Left ventricle myocardium inferior (tissue), 1 donor: ENCODE results near the gene SLC39A5. TPM values are rescaled to one million over a fixed set of nuclear protein-coding genes. Genes with fewer than 3 reads are reported as not detected.
"Not testable (repeated sequence)": the region's sequence is repeated elsewhere in the genome, so short reads cannot be mapped to it uniquely, and the experiment has no call there.

Experiments
- DNase-seq: peaks from one replicate; pipeline ENCODE4 v3.0.0-alpha.2; 2020
- H3K27ac ChIP-seq: fragments of 200-600 bp; replicated peaks from 2 replicates; pipeline ENCODE4 v1.8.0; 2021
- H3K27me3 ChIP-seq: fragments of 200-600 bp; 2 replicates; pipeline ENCODE4 v1.8.0; 2021; ENCODE audit warnings: low read depth
- H3K36me3 ChIP-seq: fragments of 200-600 bp; 2 replicates; pipeline ENCODE4 v1.8.0; 2021
- H3K4me1 ChIP-seq: fragments of 200-600 bp; 2 replicates; pipeline ENCODE4 v1.8.0; 2021
- H3K4me3 ChIP-seq: fragments of 200-600 bp; 2 replicates; pipeline ENCODE4 v1.8.0; 2021; ENCODE audit warnings: mild to moderate bottlenecking, moderate library complexity
- H3K9me3 ChIP-seq: fragments of 200-600 bp; replicated peaks from 2 replicates; pipeline ENCODE4 v1.8.0; 2021
- intact Hi-C: fragments of 100-400 bp; cut with micrococcal nuclease; formaldehyde crosslinking; loops from one replicate; pipeline ENCODE4 v1.11.0; 2022
- total RNA-seq: library from RNA; stranded (reverse); fragmentation: NEBNext Ultra II Directional; extraction: Animal tissue kit (Norgen Biotek cat#: 25700); gene quantifications from one replicate; pipeline ENCODE4 v1.2.1, GENCODE V29; 2021
- TF ChIP-seq, protein P1 (sequence below): fragments of 200-600 bp; IDR thresholded peaks from 2 replicates; pipeline ENCODE4 v1.8.0; 2021; ENCODE audit warnings: antibody characterized with exemption, mild to moderate bottlenecking, borderline replicate concordance
- donor health status: DM: no; HTN: yes; CAD: no; lungs with severe emphysema.

Gene SLC39A5
- total RNA-seq, 1 donor from 2014 or later: not detected

DNA sequence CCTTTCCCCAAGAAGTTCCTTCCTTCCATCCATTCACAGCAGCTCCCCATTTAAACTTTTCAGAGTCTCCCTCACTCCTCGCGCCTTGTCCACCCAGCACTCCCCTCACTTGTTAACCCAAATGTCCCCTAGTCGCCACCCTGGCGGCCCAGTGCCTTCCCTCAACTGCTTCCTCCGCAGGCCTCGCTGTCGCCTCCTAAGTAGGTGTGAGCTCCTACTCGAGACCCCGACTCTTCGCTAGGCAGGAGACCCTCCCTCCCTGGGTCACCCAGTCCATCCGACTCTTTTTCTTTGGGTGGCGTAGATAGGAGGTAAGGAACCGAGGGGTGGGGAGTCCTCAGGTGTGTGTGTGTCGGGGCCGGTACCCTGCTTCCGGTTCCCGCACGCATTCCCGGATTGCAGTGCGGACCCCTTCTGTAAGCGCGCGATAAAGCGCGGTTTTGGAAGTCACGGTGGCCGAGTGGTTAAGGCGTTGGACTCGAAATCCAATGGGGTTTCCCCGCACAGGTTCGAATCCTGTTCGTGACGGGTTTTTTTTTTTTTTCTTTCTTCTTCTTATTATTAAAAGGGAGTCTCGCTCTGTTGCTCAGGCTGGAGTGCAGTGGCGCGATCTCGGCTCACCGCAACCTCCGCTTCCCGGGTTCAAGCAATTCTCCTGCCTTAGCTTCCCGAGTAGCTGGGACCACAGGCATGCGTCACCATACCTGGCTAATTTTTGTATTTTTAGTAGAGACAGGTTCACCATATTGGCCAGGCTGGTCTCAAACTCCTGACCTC, 39.7 kb upstream of the SLC39A5 start:
- Histone ChIP-seq H3K9me3 (no peaks in the 10 kb centered on the region), H3K4me1 (peaks cover 36% of the 10 kb centered on the region), H3K27me3 (no peaks in the 10 kb centered on the region), H3K36me3 (peaks cover 19% of the 10 kb centered on the region), H3K27ac (peak overlapping the region; percentile 87), H3K4me3 (peak overlapping the region; percentile 94)
- DNase-seq: peak; percentile 72
- intact Hi-C loops: loop anchor here (5.0 kb wide), 1 partner anchor 73 kb away; the partner anchor contains the start of genes RPL41 and ZC3H10
- TF ChIP-seq, protein P1, sequence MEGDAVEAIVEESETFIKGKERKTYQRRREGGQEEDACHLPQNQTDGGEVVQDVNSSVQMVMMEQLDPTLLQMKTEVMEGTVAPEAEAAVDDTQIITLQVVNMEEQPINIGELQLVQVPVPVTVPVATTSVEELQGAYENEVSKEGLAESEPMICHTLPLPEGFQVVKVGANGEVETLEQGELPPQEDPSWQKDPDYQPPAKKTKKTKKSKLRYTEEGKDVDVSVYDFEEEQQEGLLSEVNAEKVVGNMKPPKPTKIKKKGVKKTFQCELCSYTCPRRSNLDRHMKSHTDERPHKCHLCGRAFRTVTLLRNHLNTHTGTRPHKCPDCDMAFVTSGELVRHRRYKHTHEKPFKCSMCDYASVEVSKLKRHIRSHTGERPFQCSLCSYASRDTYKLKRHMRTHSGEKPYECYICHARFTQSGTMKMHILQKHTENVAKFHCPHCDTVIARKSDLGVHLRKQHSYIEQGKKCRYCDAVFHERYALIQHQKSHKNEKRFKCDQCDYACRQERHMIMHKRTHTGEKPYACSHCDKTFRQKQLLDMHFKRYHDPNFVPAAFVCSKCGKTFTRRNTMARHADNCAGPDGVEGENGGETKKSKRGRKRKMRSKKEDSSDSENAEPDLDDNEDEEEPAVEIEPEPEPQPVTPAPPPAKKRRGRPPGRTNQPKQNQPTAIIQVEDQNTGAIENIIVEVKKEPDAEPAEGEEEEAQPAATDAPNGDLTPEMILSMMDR: no peak

DNA sequence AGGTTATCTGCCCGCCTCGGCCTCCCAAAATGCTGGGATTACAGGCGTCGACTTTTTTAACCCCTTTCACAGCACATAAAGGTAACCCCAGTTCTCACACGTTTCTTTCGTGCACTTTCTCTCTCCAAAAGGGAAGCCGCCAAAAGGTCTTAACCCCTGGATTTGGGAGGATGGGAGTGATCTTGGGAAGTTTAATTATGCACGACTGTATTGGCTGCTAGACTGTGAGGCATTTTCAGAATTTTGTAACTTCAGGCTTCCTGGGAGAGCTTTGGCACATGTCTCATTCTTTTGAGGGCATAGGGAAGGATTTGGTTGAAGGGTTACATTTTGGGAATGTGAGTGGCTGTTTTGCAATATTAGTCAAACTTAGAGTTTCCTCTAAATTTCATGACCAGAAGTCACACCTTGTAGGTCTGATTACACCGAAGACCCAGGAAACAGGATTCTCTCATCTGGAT, 39.1 kb upstream of the SLC39A5 start:
- no peak for DNase-seq
- no peaks in the 10 kb centered on the region for H3K27me3 ChIP-seq
- peaks cover 13% of the 10 kb centered on the region for H3K36me3 ChIP-seq
- peak overlapping the region; percentile 94 for H3K4me3 ChIP-seq
- intact Hi-C loops: loop anchor here (5.0 kb wide), 1 partner anchor 73 kb away; the partner anchor contains the start of genes RPL41 and ZC3H10
- H3K27ac ChIP-seq: peak overlapping the region; percentile 87
- TF ChIP-seq, protein P1: no peak
- no peaks in the 10 kb centered on the region for H3K9me3 ChIP-seq
- H3K4me1 ChIP-seq: peaks cover 36% of the 10 kb centered on the region

DNA sequence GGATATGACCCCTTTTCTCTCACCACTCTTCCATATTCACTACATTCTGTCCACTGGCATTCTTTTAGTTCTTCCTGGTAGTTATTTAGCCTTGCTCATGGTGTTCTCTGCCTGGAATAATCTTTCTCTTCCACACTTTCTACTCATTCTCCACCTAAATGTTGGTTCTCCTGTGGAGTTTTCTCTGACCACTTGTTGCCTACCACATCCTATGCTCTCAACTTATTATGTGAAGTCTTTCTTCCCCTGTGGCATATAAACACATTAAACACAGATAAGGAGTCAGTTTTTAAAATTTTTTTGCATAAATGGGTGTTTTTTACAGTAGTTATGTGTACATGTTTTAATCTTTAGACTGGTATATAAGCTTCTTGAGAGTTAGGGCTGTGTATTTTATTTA, 37.3 kb upstream of the SLC39A5 start:
- Histone ChIP-seq H3K27ac (no peak overlapping the region), H3K4me1 (peaks cover 38% of the 10 kb centered on the region), H3K9me3 (no peaks in the 10 kb centered on the region), H3K4me3 (no peak overlapping the region), H3K27me3 (no peaks in the 10 kb centered on the region), H3K36me3 (no peaks in the 10 kb centered on the region)
- TF ChIP-seq, protein P1: no peak
- no peak for DNase-seq
- intact Hi-C loops: loop anchor here (5.0 kb wide), 1 partner anchor 75 kb away; the partner anchor contains the start of genes RPL41 and ZC3H10

DNA sequence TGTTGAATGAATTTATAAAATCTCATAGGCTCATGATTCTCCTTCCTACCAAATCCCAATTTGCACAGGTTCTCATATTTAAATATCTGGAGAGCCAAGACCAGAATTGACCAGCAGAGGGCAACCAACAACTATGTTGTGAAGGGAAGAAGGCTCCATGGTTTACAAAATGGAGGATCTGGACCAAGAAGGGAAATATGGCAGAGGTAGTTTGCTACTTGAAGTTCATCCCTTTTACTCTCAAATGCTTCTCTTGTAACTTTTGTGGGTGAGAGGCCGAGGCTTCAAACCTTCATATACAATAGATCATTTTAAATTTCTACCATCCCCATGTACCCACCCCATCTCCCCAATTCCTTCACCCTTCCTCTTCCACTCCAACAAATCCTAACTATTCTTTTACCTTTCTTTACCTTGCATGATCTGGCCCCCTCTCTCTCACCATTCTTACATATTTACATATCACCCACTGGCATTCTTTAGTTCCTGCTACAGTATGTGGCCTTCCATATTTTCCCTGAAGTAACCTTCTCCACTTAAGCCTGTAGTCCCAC, 36.7 kb upstream of the SLC39A5 start:
- peaks cover 33% of the 10 kb centered on the region for H3K4me1 ChIP-seq

DNA sequence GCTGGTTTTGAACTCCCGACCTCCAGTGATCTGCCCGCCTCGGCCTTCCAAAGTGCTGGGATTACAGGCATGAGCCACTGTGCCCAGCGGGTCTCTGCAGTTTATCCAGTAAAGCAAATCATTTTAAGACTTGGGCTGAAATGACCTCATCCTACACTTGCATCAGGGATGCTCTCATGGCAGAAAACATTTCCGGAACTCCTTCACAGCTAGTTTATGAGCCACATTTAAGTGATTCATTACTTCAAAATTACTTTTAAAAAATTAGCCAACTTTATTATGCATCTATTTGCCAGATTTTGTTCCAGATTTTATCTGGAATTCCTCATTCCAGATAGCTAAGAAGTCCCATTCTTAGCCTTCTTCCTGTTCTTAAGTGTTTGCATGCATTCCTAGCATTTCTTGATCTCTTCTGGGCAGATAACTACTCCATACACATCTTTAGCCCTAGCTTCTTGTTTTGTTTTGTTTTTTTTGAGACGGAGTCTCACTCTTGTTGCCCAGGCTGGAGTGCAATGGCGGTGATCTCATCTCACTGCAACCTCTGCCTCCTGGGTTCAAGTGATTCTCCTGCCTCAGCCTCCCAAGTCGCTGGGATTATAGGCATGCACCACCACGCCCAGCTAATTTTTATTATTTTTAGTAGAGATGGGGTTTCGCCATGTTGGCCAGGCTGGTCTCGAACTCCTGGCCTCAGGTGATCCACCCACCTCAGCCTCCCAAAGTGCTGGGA, 32.9 kb upstream of the SLC39A5 start:
- DNase-seq, H3K4me1 ChIP-seq, H3K36me3 ChIP-seq, H3K4me3 ChIP-seq, H3K9me3 ChIP-seq, intact Hi-C loops, H3K27me3 ChIP-seq: not testable (repeated sequence)
- peak overlapping the region; percentile 58 for H3K27ac ChIP-seq

More for the DNA sequence above, 36.7 kb upstream of the SLC39A5 start:
- TF ChIP-seq, protein P1: peak; percentile 87
- DNase-seq: no peak
- H3K9me3 ChIP-seq: no peaks in the 10 kb centered on the region
- no peak overlapping the region for H3K27ac ChIP-seq
- intact Hi-C loops: loop anchor here (5.0 kb wide), 1 partner anchor 76 kb away; the partner anchor contains the start of genes RPL41 and ZC3H10
- H3K36me3 ChIP-seq: no peaks in the 10 kb centered on the region
- no peak overlapping the region for H3K4me3 ChIP-seq
- no peaks in the 10 kb centered on the region for H3K27me3 ChIP-seq
